B cell (primary cell): ENCODE measurements around the gene WASF2. TPM values are rescaled to one million over a fixed set of nuclear protein-coding genes. Genes with fewer than 3 reads are reported as not detected.
A peak's percentile ranks its signal among the peaks of the same experiment; 100 is the strongest.

ENCODE experiments used
- ATAC-seq: fragments of 200-7000 bp; cut with Tn5 transposase; one replicate; pipeline ENCODE4 v1.10.0; 2021; ENCODE audit warnings: low read depth, mild to moderate bottlenecking, moderate number of reproducible peaks, moderate library complexity
- CTCF ChIA-PET: fragments of 350-600 bp; sonication (Branson Sonifier 250); formaldehyde crosslinking; loops from one replicate; lab custom pipeline; 2021; ENCODE audit warnings: antibody characterized with exemption, inconsistent platforms; lab: Charles Lee
- POLR2A ChIA-PET: fragments of 350-600 bp; sonication (Branson Sonifier 250); formaldehyde crosslinking; loops from one replicate; lab custom pipeline; 2021; ENCODE audit warnings: antibody characterized with exemption; lab: Charles Lee
- DNase-seq: peaks from one replicate; pipeline ENCODE4 v3.0.0; 2013
- H2AFZ ChIP-seq: 2 replicates; pipeline ENCODE4 v1.6.1; 2012; ENCODE audit warnings: mild to moderate bottlenecking, low read depth, low read length; ENCODE audit not compliant: insufficient read depth, poor library complexity, severe bottlenecking
- H3K27ac ChIP-seq, 2 donors: 1 replicate in 1 of 2; 2 replicates in 1 of 2; pipeline ENCODE4 v1.5.1; 2012 to 2013; ENCODE audit warnings: low read length in 2 of 2, mild to moderate bottlenecking in 2 of 2, moderate library complexity in 1 of 2
- H3K27me3 ChIP-seq, 4 experiments: fragments of 200-600 bp in 1 of 4; sonication (generic) in 1 of 4; replicated peaks in 1 of 4; 1 replicate in 2 of 4; 2 replicates in 2 of 4; pipeline versions ENCODE4 v1.6.1 to v1.7.0; 2013 to 2016; ENCODE audit warnings: low read length in 3 of 4, mild to moderate bottlenecking in 2 of 4, mixed read lengths in 1 of 4, moderate library complexity in 1 of 4; ENCODE audit not compliant: insufficient read depth in 4 of 4, control insufficient read depth in 3 of 4; ENCODE audit errors: control extremely low read depth in 1 of 4
- H3K36me3 ChIP-seq, 2 experiments: replicated peaks in 1 of 2; 1 replicate in 1 of 2; 2 replicates in 1 of 2; pipeline versions ENCODE4 v1.6.1 to v1.7.1; 2013; ENCODE audit warnings: low read length in 1 of 2; ENCODE audit not compliant: insufficient read depth in 2 of 2, control insufficient read depth in 1 of 2; ENCODE audit errors: control extremely low read depth in 1 of 2, extremely low read depth in 1 of 2
- H3K4me1 ChIP-seq, 2 donors: fragments of 200-600 bp in 1 of 2; sonication (generic) in 1 of 2; 1 replicate in 1 of 2; 2 replicates in 1 of 2; pipeline versions ENCODE4 v1.5.1 to v1.6.1; 2013 to 2017; ENCODE audit warnings: low read length in 2 of 2; ENCODE audit not compliant: control insufficient read depth in 2 of 2, insufficient read depth in 2 of 2
- H3K4me2 ChIP-seq: replicated peaks from 2 replicates; pipeline ENCODE3; 2012; ENCODE audit warnings: mild to moderate bottlenecking, low read depth, low read length; ENCODE audit not compliant: poor library complexity, severe bottlenecking
- H3K4me3 ChIP-seq, 5 experiments: fragments of 200-600 bp in 1 of 5; sonication (generic) in 1 of 5; 1 replicate in 3 of 5; 2 replicates in 2 of 5; pipeline versions ENCODE4 v1.5.1 to v1.7.0; 2011 to 2016; ENCODE audit warnings: low read length in 4 of 5, mild to moderate bottlenecking in 4 of 5, low read depth in 2 of 5, control low read depth in 1 of 5, moderate library complexity in 1 of 5; ENCODE audit not compliant: insufficient read depth in 1 of 5; ENCODE audit errors: control extremely low read depth in 1 of 5, extremely low read depth in 1 of 5
- H3K79me2 ChIP-seq: fragments of 200-600 bp; sonication (generic); one replicate; pipeline ENCODE4 v1.6.0; 2016; ENCODE audit warnings: low read length; ENCODE audit not compliant: control insufficient read depth, insufficient read depth
- H3K9ac ChIP-seq: fragments of 200-600 bp; sonication (generic); 2 replicates; pipeline ENCODE4 v1.6.1; 2017; ENCODE audit warnings: mild to moderate bottlenecking, low read length, moderate library complexity
- H3K9me3 ChIP-seq, 3 donors: one replicate each; pipeline versions ENCODE4 v1.6.1 to v1.7.1; 2013; ENCODE audit warnings: low read length in 2 of 3; ENCODE audit not compliant: control insufficient read depth in 2 of 3, insufficient read depth in 1 of 3; ENCODE audit errors: control extremely low read depth in 1 of 3
- H4K20me1 ChIP-seq: 2 replicates; pipeline ENCODE4 v1.6.0; 2012; ENCODE audit warnings: mild to moderate bottlenecking, low read length; ENCODE audit not compliant: insufficient read depth, control insufficient read depth, poor library complexity, severe bottlenecking
- H3K27ac Mint-ChIP-seq: one replicate; pipeline ENCODE4 v1.8.0; 2021; ENCODE audit warnings: mixed read lengths
- H3K27me3 Mint-ChIP-seq: one replicate; pipeline ENCODE4 v1.8.0; 2021; ENCODE audit warnings: mixed read lengths
- H3K4me1 Mint-ChIP-seq: one replicate; pipeline ENCODE4 v1.8.0; 2021; ENCODE audit warnings: mixed read lengths
- H3K4me3 Mint-ChIP-seq: one replicate; pipeline ENCODE4 v1.8.0; 2021; ENCODE audit warnings: mixed read lengths
- H3K9me3 Mint-ChIP-seq: one replicate; pipeline ENCODE4 v1.8.0; 2022; ENCODE audit warnings: mixed read lengths; ENCODE audit not compliant: insufficient read depth
- CTCF ChIP-seq: fragments of 200-600 bp; IDR thresholded peaks from one replicate; pipeline ENCODE4 v1.8.0; 2022; ENCODE audit warnings: antibody characterized with exemption, mild to moderate bottlenecking
- EZH2 ChIP-seq: IDR thresholded peaks from 2 replicates; pipeline ENCODE4 v1.6.1; 2012; ENCODE audit warnings: borderline replicate concordance, low read depth, mild to moderate bottlenecking, moderate library complexity, low read length; ENCODE audit not compliant: insufficient read depth, poor library complexity, severe bottlenecking
- WGBS: methylation state at CpG from one replicate; pipeline ENCODE4 v1.1.5; 2013; ENCODE audit warnings: missing lambda C conversion rate; ENCODE audit not compliant: insufficient coverage; 5-methylcytosine and 5-hydroxymethylcytosine counted together
- intact Hi-C: fragments of 100-400 bp; cut with micrococcal nuclease; formaldehyde crosslinking; loops from one replicate; pipeline ENCODE4 v1.10.0; 2022
- polyA plus RNA-seq: library from polyadenylated mRNA; depleted of rRNA; stranded (reverse); fragments of >200 nt; gene quantifications from 2 replicates; pipeline ENCODE4 v1.2.3, GENCODE V29; 2012
- total RNA-seq, 2 donors: library from RNA; stranded (reverse); fragments of 120-200 nt in 1 of 2; gene quantifications; 1 replicate in 1 of 2; 2 replicates in 1 of 2; pipeline versions ENCODE4 v1.2.3 to v1.2.4, GENCODE V29; 2013 to 2022

The WASF2 gene
- total and polyA plus RNA-seq, 2 donors (not counting 1 experiment from before 2014, with no cell fraction given), result 67.4 to 169 TPM

GRCh38 chr1:27429029-27429425, 60.9 kb downstream of the WASF2 start:
- Mint-ChIP-seq H3K27ac (peak overlapping the region; percentile 74), H3K27me3 (no peaks in the 10 kb centered on the region), H3K4me3 (peak overlapping the region; percentile 71), H3K4me1 (peaks cover 81% of the 10 kb centered on the region), H3K9me3 (no peaks in the 10 kb centered on the region)
- Histone ChIP-seq H3K4me1 (peaks cover 77 to 84% of the 10 kb centered on the region in 2 donors), H3K79me2 (peaks cover 99% of the 10 kb centered on the region), H3K9me3 (no peaks in the 10 kb centered on the region), H3K4me2 (peak overlapping the region; percentile 69), H3K9ac (peak overlapping the region; percentile 38), H3K27ac (peak overlapping the region; percentile 15 to 70), H2AFZ (no peak overlapping the region), H3K4me3 (peak overlapping the region in 1 of 5 experiments; percentile 41), H3K27me3 (no peaks in the 10 kb centered on the region), H3K36me3 (peaks cover 0 to 36% of the 10 kb centered on the region in 2 experiments), H4K20me1 (peaks cover 66% of the 10 kb centered on the region)
- WGBS, result 22% methylated on average over 1 of the region's 2 CpGs
- DNase-seq (no peak), ATAC-seq (no peak)
- ChIA-PET CTCF (interaction anchor here (0.7 to 7.5 kb wide), 4 partner anchors 13 to 127 kb away, joined by 3 to 60 read pairs (median 5); no protein-coding TSS in a partner anchor), POLR2A (interaction anchor here (0.6 to 1.6 kb wide), 2 partner anchors 10 to 241 kb away, joined by 3 to 8 read pairs; no protein-coding TSS in a partner anchor)
- TF ChIP-seq CTCF (no peak), EZH2 (no peak)
- intact Hi-C loops, result no loop called here

- H3K4me3 Mint-ChIP-seq, result peak overlapping the region; percentile 71
- Histone ChIP-seq H3K4me1 (peaks cover 71 to 79% of the 10 kb centered on the region in 2 donors), H3K79me2 (peaks cover 99% of the 10 kb centered on the region), H3K36me3 (peaks cover 0 to 42% of the 10 kb centered on the region in 2 experiments), H3K4me3 (peak overlapping the region in 1 of 5 experiments; percentile 41), H4K20me1 (peaks cover 69% of the 10 kb centered on the region), H3K9me3 (no peaks in the 10 kb centered on the region), H3K27ac (peak overlapping the region; percentile 14 to 70), H3K9ac (peak overlapping the region; percentile 38), H3K27me3 (no peaks in the 10 kb centered on the region), H2AFZ (peak overlapping the region; percentile 14), H3K4me2 (peak overlapping the region; percentile 69)
- H3K27ac Mint-ChIP-seq, result peak overlapping the region; percentile 87
- ATAC-seq (peak; percentile 37), DNase-seq (no peak)
- no peak for TF ChIP-seq CTCF
- no peak for TF ChIP-seq EZH2
- ChIA-PET POLR2A (interaction anchor here (0.6 to 1.6 kb wide), 2 partner anchors 9 to 241 kb away, joined by 3 to 8 read pairs; no protein-coding TSS in a partner anchor), CTCF (interaction anchor here (0.8 to 7.5 kb wide), 6 partner anchors 13 to 176 kb away, joined by 3 to 60 read pairs (median 4); partner anchors contain the start of gene AHDC1)
- peaks cover 78% of the 10 kb centered on the region for H3K4me1 Mint-ChIP-seq
- intact Hi-C loops, result no loop called here
- no peaks in the 10 kb centered on the region for H3K27me3 Mint-ChIP-seq
- H3K9me3 Mint-ChIP-seq, result no peaks in the 10 kb centered on the region
- 16% methylated on average over 7 of the region's 17 CpGs for WGBS
Measured at GRCh38 chr1:27428316-27429028, 61.5 kb downstream of the WASF2 start.
